Cerebellar cortex (tissue), 1 donor: Measurements from ENCODE around the gene USB1.

Experiments
- DNase-seq: peaks from one replicate; pipeline ENCODE4 v3.0.0-alpha.2; 2015; ENCODE audit warnings: low spot score

Gene USB1

DNA sequence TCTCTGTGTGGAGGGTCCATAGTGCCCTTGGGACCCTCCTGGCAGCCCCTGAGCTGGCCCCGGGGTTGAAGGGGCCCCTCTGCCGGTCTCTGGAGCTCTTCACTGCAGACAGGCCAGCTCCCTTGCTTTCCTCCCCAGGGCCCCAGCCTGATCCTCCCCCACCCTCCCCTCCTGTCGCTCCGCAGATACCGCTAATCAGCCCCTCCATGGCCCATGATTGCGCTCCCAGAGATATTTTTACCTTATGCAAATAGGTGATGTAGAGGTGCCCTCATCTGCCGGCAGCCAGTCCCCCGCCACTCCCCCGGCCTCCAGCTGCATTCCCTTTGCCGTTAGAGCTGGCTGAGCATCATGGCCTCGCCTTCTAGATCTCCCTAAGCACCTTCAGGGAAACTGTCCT lies 33.6 kb downstream of the USB1 start:
- DNase-seq = no peak

DNA sequence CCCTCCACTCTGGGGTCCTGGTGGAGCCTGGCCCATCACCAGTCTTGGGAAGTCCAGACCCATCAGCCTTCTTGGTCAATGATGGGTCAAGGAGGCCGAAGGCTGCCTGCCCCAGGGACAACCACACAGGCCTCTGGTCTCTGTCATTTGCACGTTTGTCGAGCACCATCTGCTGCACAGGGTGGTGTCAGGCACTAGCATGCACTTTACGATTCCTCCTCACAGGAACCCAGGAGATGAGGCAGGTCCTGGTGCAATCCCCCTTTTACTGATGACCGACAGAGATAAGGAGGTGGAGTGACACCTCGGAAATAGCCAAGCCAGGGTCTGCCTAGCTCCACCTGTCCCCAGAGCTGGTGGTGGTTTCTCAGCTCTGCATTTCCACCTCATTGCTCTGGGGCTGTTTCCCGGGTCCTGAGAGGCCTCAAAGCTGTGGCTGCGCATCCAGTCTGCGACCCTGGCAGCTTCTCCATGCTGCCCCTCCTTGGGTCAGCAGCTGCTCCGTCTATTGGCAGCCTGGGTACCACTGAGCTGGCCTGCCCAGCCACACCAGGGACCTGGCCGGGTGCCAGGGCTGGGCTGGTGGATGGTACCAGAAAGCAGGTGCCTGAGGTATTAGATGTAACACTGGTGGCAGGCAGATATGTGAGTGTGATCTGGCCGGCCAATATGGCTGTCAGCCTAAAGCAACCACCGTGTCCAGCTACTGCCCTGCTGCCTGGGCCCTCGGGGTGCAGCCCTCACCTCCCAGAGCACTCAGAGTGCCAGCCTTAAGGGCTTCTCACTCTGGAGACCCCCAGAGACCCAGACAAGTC lies 34.4 kb downstream of the USB1 start:
- DNase-seq = peak; percentile 62

GRCh38 chr16:58036943-58037342 lies 35.7 kb downstream of the USB1 start:
- no peak for DNase-seq

- DNase-seq = peak; percentile 62
Observed at GRCh38 chr16:58037365-58038057, 36.3 kb downstream of the USB1 start.

GRCh38 chr16:58038219-58038641 lies 37.0 kb downstream of the USB1 start:
- no peak for DNase-seq

DNA sequence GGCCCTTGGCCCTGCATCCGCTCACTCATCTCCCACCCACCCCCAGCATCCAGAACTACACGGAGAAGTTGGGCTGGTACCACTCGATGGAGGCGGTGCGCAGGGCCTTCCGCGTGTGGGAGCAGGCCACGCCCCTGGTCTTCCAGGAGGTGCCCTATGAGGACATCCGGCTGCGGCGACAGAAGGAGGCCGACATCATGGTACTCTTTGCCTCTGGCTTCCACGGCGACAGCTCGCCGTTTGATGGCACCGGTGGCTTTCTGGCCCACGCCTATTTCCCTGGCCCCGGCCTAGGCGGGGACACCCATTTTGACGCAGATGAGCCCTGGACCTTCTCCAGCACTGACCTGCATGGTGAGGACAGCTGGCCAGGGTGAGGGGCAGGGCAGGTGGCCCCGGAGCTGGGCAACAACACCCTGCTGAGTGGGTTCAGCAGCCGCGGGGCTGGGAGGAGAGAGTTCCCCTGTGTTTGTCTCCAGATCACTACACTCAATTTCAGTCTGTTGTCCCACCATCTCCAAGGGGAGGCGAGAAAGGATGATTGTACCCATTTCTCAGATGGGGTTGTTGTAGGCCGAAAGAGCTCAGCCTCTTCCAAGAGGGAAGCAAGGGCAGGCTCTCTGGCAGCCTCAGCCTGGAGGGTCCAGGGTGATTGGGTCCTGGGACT lies 38.8 kb downstream of the USB1 start:
- DNase-seq = no peak

DNA sequence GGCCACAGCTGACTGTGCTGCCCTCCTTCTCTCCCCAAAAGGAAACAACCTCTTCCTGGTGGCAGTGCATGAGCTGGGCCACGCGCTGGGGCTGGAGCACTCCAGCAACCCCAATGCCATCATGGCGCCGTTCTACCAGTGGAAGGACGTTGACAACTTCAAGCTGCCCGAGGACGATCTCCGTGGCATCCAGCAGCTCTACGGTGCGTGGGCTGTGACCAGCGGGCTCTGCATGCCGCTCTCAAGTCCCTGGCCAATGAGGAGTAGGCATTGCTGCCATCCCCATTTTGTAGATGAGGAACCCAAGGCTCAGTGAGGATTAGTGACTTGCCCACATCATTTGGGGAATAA lies 39.3 kb downstream of the USB1 start:
- no peak for DNase-seq

GRCh38 chr16:58040945-58041627 lies 39.9 kb downstream of the USB1 start:
- no peak for DNase-seq

DNA sequence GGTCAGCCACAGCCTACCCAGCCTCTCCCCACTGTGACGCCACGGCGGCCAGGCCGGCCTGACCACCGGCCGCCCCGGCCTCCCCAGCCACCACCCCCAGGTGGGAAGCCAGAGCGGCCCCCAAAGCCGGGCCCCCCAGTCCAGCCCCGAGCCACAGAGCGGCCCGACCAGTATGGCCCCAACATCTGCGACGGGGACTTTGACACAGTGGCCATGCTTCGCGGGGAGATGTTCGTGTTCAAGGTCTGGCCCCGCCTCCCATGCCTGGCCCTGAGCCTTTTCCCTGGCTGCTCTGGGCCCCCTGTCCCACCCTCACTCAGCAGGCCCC lies 40.4 kb downstream of the USB1 start:
- DNase-seq = no peak

DNA sequence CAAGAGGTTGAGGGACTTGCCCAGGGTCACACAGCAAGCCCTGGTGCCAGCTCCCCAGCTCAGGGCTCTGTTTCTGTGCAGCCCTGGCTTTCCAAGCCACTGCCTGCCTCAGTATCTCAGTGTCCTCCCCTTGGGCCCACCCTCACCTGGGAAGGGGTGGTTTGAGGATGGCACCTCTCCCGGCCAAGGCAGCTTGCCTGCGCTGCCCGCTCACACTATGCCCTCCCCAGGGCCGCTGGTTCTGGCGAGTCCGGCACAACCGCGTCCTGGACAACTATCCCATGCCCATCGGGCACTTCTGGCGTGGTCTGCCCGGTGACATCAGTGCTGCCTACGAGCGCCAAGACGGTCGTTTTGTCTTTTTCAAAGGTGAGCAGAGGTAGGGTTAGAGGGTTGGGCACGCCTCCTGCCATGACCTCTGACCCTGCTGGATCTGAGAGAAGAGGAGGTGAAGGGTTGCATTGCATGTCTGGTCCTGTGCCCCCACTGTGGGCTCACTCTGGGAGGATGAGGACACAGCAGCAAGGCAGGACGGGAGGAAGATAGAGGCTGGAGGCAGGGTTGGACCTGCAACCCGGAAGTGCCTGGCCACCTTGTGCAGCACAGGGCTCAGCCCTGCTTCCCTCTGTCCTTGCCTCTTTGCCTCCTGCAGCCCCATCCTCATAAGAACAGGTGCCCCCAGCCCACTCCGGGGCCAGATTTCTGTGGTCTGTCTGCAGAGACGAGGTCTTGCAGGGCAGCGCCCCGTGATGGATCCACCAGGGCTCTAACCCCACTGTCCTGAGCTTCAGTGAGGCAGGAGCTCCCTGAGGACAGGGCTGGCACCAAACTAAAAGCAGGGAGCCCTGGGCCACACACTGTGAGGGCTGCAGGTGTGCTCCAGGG lies 41.0 kb downstream of the USB1 start:
- DNase-seq = no peak

GRCh38 chr16:58042886-58043515 lies 41.8 kb downstream of the USB1 start:
- DNase-seq = no peak

GRCh38 chr16:58043571-58044155 lies 42.5 kb downstream of the USB1 start:
- DNase-seq = no peak

- DNase-seq = no peak
Observed at GRCh38 chr16:58044266-58045019, 43.2 kb downstream of the USB1 start.

DNA sequence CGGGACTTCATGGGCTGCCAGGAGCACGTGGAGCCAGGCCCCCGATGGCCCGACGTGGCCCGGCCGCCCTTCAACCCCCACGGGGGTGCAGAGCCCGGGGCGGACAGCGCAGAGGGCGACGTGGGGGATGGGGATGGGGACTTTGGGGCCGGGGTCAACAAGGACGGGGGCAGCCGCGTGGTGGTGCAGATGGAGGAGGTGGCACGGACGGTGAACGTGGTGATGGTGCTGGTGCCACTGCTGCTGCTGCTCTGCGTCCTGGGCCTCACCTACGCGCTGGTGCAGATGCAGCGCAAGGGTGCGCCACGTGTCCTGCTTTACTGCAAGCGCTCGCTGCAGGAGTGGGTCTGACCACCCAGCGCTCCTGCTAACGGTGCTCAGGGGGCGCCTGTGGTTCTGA lies 43.9 kb downstream of the USB1 start:
- no peak for DNase-seq

GRCh38 chr16:58046054-58046881 lies 45.1 kb downstream of the USB1 start:
- no peak for DNase-seq

GRCh38 chr16:58046936-58047335 lies 45.7 kb downstream of the USB1 start:
- no peak for DNase-seq

DNA sequence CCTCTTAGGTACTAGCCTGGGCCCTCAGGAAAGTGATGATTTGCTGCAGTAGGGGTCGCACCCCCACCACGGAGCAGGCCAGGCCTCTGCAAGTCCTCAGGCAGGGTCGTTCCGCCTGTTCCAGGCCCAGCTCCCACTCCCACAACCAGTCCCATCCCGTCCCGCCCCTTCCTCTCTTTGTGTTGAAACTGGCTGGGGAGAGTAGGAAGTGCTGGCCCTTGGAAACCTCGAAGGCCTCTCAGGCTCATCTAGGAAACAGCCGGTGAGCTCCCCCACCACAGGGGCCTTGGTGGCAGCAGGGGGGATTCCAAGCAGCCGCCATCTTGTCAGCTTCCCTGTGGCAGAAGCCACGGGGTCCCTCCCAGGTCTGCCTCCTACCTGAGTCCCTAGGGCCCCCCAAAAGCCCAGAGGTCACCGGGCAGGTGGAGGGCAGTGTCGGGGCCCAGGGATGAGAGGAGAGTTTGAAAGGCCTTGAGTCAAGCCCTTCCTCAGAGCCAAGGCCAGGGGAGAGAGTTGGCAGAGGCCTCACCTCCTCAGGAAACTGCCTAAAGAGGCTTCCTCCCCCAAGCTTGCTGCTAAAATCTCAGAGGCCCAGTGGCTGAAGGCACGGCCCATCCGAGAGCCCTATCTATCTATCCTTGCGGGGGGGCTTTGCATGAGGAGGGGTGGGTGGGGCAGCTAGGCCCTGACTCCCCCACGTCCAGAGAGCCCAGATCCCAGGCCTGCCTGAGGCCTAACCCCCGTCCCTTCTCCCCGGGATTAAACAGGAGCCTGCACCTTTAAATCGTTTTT lies 46.5 kb downstream of the USB1 start:
- no peak for DNase-seq

DNA sequence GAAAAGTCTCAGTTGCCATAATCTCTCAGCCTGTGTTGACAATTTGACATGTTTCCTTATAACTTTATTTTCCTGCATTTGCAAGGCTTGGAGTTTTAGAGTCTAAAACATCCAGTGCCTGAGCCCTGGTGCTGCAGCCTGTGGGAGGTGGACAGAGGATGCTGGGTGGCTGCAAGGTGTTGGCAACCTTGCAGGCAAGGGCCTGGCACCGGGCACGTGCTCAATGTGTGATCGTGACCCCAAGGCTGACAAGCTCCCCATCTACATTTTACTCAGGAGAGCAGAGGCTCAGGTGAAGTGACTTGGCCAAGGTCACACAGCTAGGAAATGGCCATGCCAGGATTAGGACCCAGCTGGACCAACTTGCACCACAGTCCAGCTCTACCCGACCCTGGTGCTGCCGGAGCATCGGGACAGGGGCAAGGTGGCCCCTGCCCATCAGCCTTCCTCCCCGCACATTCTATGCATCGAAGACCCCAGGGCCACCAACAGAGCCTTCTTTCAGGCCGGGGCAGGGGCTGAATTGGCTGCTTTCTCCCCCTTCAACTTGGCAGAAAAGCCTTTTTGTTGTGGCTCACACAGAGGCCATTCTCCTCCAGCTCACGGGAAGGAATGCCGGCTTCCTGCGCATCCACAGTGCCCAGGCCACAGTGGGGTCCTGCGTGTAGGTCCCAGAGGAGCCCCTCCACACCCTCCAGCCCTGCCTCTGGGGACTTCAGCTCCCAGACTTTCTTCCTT lies 47.5 kb downstream of the USB1 start:
- DNase-seq = no peak
